Progenitor cell of endocrine pancreas (in vitro differentiated cells): ENCODE data around the gene KDM2A. TPM values are rescaled to one million over a fixed set of nuclear protein-coding genes. Genes with fewer than 3 reads are reported as not detected.

ENCODE experiments used
- DNase-seq: peaks from one replicate; pipeline ENCODE4 v3.0.0; 2021; ENCODE audit warnings: low spot score; ENCODE audit not compliant: unreplicated experiment
- H3K27ac Mint-ChIP-seq: 2 replicates; pipeline ENCODE4 v1.8.0; 2021; ENCODE audit warnings: mild to moderate bottlenecking, moderate library complexity, mixed read lengths
- H3K27me3 Mint-ChIP-seq: 2 replicates; pipeline ENCODE4 v1.8.0; 2021; ENCODE audit warnings: mixed read lengths
- H3K36me3 Mint-ChIP-seq: 2 replicates; pipeline ENCODE4 v1.8.0; 2022; ENCODE audit warnings: mixed read lengths; ENCODE audit not compliant: insufficient read depth
- H3K4me1 Mint-ChIP-seq: 2 replicates; pipeline ENCODE4 v1.8.0; 2021; ENCODE audit warnings: low read depth, mixed read lengths
- H3K4me3 Mint-ChIP-seq: 2 replicates; pipeline ENCODE4 v1.8.0; 2021; ENCODE audit warnings: low read depth, mild to moderate bottlenecking, moderate library complexity, mixed read lengths
- H3K9me3 Mint-ChIP-seq: 2 replicates; pipeline ENCODE4 v1.8.0; 2021; ENCODE audit warnings: low read depth, mixed read lengths
- CTCF ChIP-seq: fragments of 200-600 bp; sonication (generic); IDR thresholded peaks from one replicate; pipeline ENCODE4 v1.5.0; 2021; ENCODE audit warnings: antibody characterized with exemption, mild to moderate bottlenecking; ENCODE audit not compliant: unreplicated experiment
- total RNA-seq: library from RNA; stranded (reverse); gene quantifications from 2 replicates; pipeline ENCODE4 v1.2.1, GENCODE V29; 2021

Gene KDM2A
- total RNA-seq, 1 donor from 2014 or later = 108 TPM

GRCh38 chr11:67154726-67155125 lies 35.7 kb downstream of the KDM2A start:
- no peak for DNase-seq
- Mint-ChIP-seq H3K27me3 (no peaks in the 10 kb centered on the region), H3K4me1 (peaks cover 8% of the 10 kb centered on the region), H3K9me3 (no peaks in the 10 kb centered on the region), H3K36me3 (peaks cover 15% of the 10 kb centered on the region), H3K4me3 (no peak overlapping the region), H3K27ac (no peak overlapping the region)
- no peak for TF ChIP-seq CTCF

- peaks cover 3% of the 10 kb centered on the region for H3K4me1 Mint-ChIP-seq
- TF ChIP-seq CTCF = no peak
- no peak for DNase-seq
- no peak overlapping the region for H3K27ac Mint-ChIP-seq
- H3K36me3 Mint-ChIP-seq = peaks cover 11% of the 10 kb centered on the region
- H3K4me3 Mint-ChIP-seq = no peak overlapping the region
- no peaks in the 10 kb centered on the region for H3K27me3 Mint-ChIP-seq
- H3K9me3 Mint-ChIP-seq = no peaks in the 10 kb centered on the region
Observed at GRCh38 chr11:67157691-67158090, 38.6 kb downstream of the KDM2A start.

- Mint-ChIP-seq H3K4me1 (peaks cover 3% of the 10 kb centered on the region), H3K27ac (peak overlapping the region; percentile 51), H3K9me3 (no peaks in the 10 kb centered on the region), H3K4me3 (no peak overlapping the region), H3K36me3 (peaks cover 11% of the 10 kb centered on the region), H3K27me3 (no peaks in the 10 kb centered on the region)
- no peak for DNase-seq
- TF ChIP-seq CTCF = no peak
Observed at GRCh38 chr11:67158221-67158620, 39.2 kb downstream of the KDM2A start.

GRCh38 chr11:67160045-67160444 lies 41.0 kb downstream of the KDM2A start:
- H3K27me3 Mint-ChIP-seq = no peaks in the 10 kb centered on the region
- no peak for DNase-seq
- H3K4me1 Mint-ChIP-seq = peaks cover 4% of the 10 kb centered on the region
- TF ChIP-seq CTCF = no peak
- no peak overlapping the region for H3K27ac Mint-ChIP-seq
- H3K4me3 Mint-ChIP-seq = no peak overlapping the region
- peaks cover 4% of the 10 kb centered on the region for H3K36me3 Mint-ChIP-seq
- H3K9me3 Mint-ChIP-seq = no peaks in the 10 kb centered on the region

GRCh38 chr11:67160872-67161783 lies 42.1 kb downstream of the KDM2A start:
- H3K9me3 Mint-ChIP-seq = no peaks in the 10 kb centered on the region
- TF ChIP-seq CTCF = peak; percentile 13
- H3K27ac Mint-ChIP-seq = no peak overlapping the region
- peaks cover 5% of the 10 kb centered on the region for H3K36me3 Mint-ChIP-seq
- H3K4me3 Mint-ChIP-seq = no peak overlapping the region
- DNase-seq = no peak
- H3K27me3 Mint-ChIP-seq = no peaks in the 10 kb centered on the region
- peaks cover 11% of the 10 kb centered on the region for H3K4me1 Mint-ChIP-seq
